ENCODE data around the gene HMX1.

HMX1 gene

GRCh38 chr4:8854931-8855330 lies 16.7 kb downstream of the HMX1 start:
- DNase-seq, result no peak

DNA sequence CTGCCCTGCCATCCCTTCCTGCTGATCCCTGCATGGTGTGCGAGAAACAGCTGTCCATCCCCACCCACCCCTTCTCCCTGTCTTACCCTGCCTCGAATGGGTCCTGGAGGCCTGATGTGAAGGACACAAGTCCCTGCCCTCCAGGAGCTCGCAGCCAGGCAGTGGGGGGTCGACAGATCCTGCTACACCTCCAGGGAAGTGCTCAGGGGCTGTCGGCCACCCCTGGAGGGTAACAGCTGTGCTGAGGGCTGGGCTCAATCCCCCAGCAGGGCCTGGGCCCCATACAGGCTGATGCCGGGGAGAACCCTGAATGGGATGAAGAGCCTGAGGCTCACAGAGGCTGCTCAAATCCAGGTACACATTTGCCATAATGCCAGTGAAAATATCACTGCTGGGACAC lies 17.6 kb downstream of the HMX1 start:
- no peak for DNase-seq

DNA sequence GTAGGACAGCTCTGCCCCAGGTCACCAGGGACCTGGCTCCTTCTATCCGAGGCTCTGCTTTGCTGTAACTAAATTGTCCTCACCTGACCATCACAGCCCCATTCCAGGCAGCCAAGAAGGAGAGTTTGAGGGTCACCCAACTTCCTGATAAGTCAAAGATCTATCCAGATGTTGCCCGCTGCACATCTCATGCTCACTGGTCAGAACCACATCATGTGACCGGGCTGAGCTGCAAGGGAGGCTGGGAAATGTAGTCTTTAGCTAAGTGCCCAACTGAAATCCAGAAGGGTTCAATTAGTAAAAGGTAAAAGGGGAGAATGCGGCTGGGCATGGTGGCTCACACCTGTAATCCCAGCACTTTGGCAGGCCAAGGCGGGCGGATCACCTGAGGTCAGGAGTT lies 18.4 kb downstream of the HMX1 start:
- no peak for DNase-seq

- DNase-seq, result no peak
These were observed 19.4 kb downstream of the HMX1 start for GRCh38 chr4:8852118-8852704.

GRCh38 chr4:8851321-8852117 lies 20.1 kb downstream of the HMX1 start:
- no peak for DNase-seq

GRCh38 chr4:8850830-8851188 lies 20.8 kb downstream of the HMX1 start:
- DNase-seq, result no peak

DNA sequence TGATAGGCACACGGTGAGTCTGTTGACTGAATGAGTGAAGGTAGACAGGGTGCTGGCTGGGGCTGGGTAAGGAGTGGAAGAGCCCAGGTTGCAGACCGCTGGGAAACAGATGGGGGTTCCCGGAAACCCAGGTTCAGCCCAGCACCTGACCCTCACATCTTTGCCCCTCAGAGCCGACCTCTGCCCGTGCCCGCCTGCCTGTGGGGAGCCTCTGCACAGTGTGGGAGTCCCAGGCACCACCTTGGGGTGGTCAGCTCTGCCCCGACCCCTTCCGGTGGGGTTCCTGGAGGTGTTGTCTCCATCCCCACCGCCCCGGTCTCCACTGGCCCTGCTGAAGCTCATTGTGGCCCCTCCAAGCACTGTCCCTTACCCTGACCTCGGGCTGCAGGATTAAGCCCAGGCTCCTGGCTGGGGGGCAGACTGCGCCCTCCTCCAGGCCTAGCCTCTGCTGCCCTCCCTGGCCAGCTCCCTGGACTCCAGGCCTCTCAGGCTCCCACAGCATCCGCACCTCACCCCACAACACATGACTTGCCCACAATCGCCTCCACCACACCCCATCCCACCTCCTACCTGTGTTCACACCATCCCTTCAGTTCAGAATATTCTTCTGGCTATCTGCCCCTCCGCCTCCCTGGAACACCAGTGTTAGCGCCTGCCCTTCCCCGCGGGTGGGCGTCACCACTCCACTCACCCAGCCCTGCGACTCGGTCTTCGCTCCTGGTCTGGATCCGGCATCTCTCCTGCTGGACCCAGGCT lies 21.4 kb downstream of the HMX1 start:
- DNase-seq, result no peak

- DNase-seq, result no peak
These were observed 22.2 kb downstream of the HMX1 start for GRCh38 chr4:8849266-8850073.

- no peak for DNase-seq
These were observed 23.0 kb downstream of the HMX1 start for GRCh38 chr4:8848507-8849265.

DNA sequence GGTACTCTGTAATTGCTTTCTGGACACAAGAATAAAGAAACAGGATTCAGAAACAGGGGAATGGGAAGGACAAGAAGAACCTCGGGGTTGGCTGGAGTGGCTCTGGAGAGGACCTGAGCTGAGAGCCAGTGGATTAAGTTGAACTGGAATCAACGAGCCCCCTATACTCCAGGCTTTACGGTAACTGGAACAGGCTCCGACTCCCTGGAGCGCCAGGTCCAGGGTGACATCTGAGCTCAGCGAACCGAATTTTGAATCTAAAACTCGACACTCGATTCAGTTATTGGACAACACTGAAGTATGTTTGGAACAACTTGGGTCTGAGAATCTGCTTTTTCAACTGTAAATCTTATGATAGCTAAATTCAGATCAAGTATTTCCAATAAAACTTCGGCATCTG lies 23.9 kb downstream of the HMX1 start:
- no peak for DNase-seq

GRCh38 chr4:8847331-8847730 lies 24.3 kb downstream of the HMX1 start:
- no peak for DNase-seq

DNA sequence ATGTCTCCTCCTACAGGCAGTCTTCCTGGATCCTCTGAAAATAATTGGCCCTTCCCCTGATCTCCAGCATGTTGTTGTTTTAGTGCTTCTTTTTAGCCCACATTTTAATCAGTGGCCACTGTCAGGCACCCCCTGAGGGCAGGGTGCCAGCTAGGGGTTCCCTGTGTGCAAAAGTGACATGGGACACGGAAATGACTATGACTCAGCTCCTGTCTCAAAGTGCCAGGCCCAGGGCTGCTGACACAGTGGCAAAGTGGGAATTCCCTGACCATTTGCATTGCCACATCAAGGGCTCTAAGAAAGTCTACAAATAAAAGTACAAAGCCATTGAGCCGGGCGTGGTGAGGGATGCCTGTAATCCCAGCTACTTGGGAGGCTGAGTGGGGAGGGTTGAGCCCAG lies 24.8 kb downstream of the HMX1 start:
- DNase-seq, result no peak

- DNase-seq, result no peak
These were observed 25.5 kb downstream of the HMX1 start for GRCh38 chr4:8846046-8846720.

GRCh38 chr4:8844976-8845690 lies 26.5 kb downstream of the HMX1 start:
- DNase-seq, result no peak

DNA sequence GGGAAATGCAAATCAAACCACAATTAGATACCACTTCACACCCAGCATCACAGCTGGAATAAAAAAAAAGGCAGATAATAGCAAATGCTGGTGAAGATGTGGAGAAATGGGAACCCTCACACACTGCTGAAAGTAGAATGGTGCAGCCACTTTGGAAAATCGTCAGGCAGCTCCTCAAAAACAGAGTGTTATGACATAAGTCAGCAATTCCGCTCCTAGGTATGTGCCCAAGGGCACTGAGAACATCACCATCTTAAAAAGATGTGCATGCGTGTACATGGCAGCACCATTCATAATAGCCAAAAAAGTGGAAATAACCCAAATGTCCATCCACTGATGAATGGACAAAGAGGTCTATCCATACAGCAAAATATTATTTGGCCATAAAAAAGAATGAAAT lies 28.0 kb downstream of the HMX1 start:
- no peak for DNase-seq

DNA sequence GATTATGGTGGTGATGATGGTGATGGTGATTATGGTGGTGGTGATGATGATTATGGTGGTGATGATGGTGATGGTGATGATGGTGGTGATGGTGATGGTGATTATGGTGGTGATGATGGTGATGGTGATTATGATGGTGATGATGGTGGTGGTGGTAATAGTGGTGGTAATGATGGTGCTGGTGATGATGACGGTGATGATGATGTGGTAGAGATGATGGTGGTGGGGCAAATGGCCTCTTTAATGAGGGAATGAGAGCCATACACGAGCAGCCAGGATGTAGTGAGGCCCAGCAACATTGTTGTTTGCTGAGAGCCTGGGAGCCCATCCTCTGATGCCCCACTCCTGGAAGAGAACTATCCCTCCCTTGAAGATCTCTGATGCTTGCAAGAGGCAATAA lies 29.0 kb downstream of the HMX1 start:
- DNase-seq, result no peak

GRCh38 chr4:8841678-8842268 lies 29.9 kb downstream of the HMX1 start:
- no peak for DNase-seq

GRCh38 chr4:8840816-8841455 lies 30.7 kb downstream of the HMX1 start:
- DNase-seq, result no peak

- no peak for DNase-seq
These were observed 31.4 kb downstream of the HMX1 start for GRCh38 chr4:8840006-8840793.

All from CD4-positive, alpha-beta T cell treated with Interleukin-17A for 1 hour (primary cell).